ENCODE data around the gene ITIH5.

The ITIH5 gene

GRCh38 chr10:7611909-7612308 is 54.9 kb downstream of the ITIH5 start:
- no peak overlapping the region for H3K27ac ChIP-seq
- no peak for TF ChIP-seq ZFX (IDR thresholded peaks at IDR 0.05; ENCODE audit: borderline replicate concordance)
- TF ChIP-seq CTCF (IDR thresholded peaks at IDR 0.05), result no peak

- TF ChIP-seq CTCF (IDR thresholded peaks at IDR 0.05) (no peak), ZFX (IDR thresholded peaks at IDR 0.05; ENCODE audit: borderline replicate concordance) (no peak)
- no peak overlapping the region for H3K27ac ChIP-seq
Observed at GRCh38 chr10:7610651-7611389, 55.9 kb downstream of the ITIH5 start.

- TF ChIP-seq CTCF (IDR thresholded peaks at IDR 0.05), result no peak
- TF ChIP-seq ZFX (IDR thresholded peaks at IDR 0.05; ENCODE audit: borderline replicate concordance), result no peak
- H3K27ac ChIP-seq, result no peak overlapping the region
Observed at GRCh38 chr10:7610026-7610425, 56.7 kb downstream of the ITIH5 start.

- TF ChIP-seq CTCF (IDR thresholded peaks at IDR 0.05) (no peak), ZFX (IDR thresholded peaks at IDR 0.05; ENCODE audit: borderline replicate concordance) (no peak)
- no peak overlapping the region for H3K27ac ChIP-seq
Observed at GRCh38 chr10:7609556-7609955, 57.2 kb downstream of the ITIH5 start.

GRCh38 chr10:7608001-7608400 is 58.8 kb downstream of the ITIH5 start:
- TF ChIP-seq ZFX (IDR thresholded peaks at IDR 0.05; ENCODE audit: borderline replicate concordance), result no peak
- no peak overlapping the region for H3K27ac ChIP-seq

GRCh38 chr10:7606951-7607404 is 59.8 kb downstream of the ITIH5 start:
- H3K27ac ChIP-seq, result no peak overlapping the region
- no peak for TF ChIP-seq ZFX (IDR thresholded peaks at IDR 0.05; ENCODE audit: borderline replicate concordance)
- no peak for TF ChIP-seq CTCF (IDR thresholded peaks at IDR 0.05)

- no peak overlapping the region for H3K27ac ChIP-seq
- TF ChIP-seq ZFX (IDR thresholded peaks at IDR 0.05; ENCODE audit: borderline replicate concordance) (no peak), CTCF (IDR thresholded peaks at IDR 0.05) (no peak)
Observed at GRCh38 chr10:7605565-7606295, 61.0 kb downstream of the ITIH5 start.

Measured in 22Rv1 (cell line).